Stomach (tissue), 4 donors: ENCODE measurements around the gene SUN5.

Experiments
- CTCF ChIP-seq, 7 experiments: fragments of 450-650 bp in 4 of 7; fragments of 200-600 bp in 3 of 7; sonication (generic) in 3 of 7; IDR thresholded peaks; one replicate each; pipeline ENCODE4 v1.5.1; 2016 to 2019; ENCODE audit warnings: antibody characterized with exemption in 7 of 7, control low read depth in 2 of 7, mild to moderate bottlenecking in 1 of 7
- EP300 ChIP-seq: sonication (generic); formaldehyde crosslinking; IDR thresholded peaks from one replicate; pipeline ENCODE4 v1.6.1; 2017; ENCODE audit warnings: antibody characterized with exemption
- POLR2A ChIP-seq, 4 donors: fragments of 450-650 bp; IDR thresholded peaks; one replicate each; pipeline ENCODE4 v1.6.1; 2016; ENCODE audit warnings: antibody characterized with exemption in 4 of 4, control low read depth in 2 of 4, mild to moderate bottlenecking in 1 of 4, moderate library complexity in 1 of 4
- POLR2AphosphoS5 ChIP-seq, 3 donors: sonication (generic); formaldehyde crosslinking; IDR thresholded peaks; one replicate each; pipeline ENCODE4 v1.6.1; 2016; ENCODE audit warnings: antibody characterized with exemption in 3 of 3

- TF ChIP-seq CTCF (IDR thresholded peaks at IDR 0.05) (no peak), POLR2AphosphoS5 (IDR thresholded peaks at IDR 0.05) (no peak), POLR2A (IDR thresholded peaks at IDR 0.05) (no peak), EP300 (no peak)
Observed at GRCh38 chr20:32970973-32971300, 33.3 kb downstream of the SUN5 start.
